HG03354 (cell line): ENCODE results near the gene LTC4S.
"Not testable (repeated sequence)": the region's sequence is repeated elsewhere in the genome, so short reads cannot be mapped to it uniquely, and the experiment has no call there.

ENCODE experiments used
- ATAC-seq: cut with Tn5 transposase; IDR thresholded peaks from one replicate; pipeline ENCODE4 v1.9.1; 2021; ENCODE audit warnings: mild to moderate bottlenecking; ENCODE audit not compliant: unreplicated experiment, poor library complexity, severe bottlenecking

LTC4S gene

GRCh38 chr5:179768326-179769085 lies 25.3 kb upstream of the LTC4S start:
- ATAC-seq: no peak

DNA sequence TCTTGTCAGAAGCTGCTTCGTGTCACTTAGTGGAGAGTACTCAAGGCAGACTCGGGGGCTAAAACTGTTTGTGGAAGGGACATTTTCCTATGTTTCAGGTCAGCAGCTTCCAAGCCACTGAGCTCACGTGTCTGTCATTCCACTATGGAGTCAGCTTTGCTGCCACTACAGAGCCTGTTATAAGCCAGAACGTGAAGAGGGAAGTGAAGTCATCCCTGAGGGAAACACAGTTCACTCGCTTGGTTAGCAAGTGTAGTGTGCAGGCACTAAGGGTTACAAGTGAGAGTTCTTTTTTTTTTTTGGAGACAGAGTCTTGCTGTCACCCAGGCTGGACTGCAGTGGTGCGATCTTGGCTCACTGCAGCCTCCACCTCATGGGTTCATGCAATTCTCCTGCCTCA lies 24.5 kb upstream of the LTC4S start:
- ATAC-seq: no peak

DNA sequence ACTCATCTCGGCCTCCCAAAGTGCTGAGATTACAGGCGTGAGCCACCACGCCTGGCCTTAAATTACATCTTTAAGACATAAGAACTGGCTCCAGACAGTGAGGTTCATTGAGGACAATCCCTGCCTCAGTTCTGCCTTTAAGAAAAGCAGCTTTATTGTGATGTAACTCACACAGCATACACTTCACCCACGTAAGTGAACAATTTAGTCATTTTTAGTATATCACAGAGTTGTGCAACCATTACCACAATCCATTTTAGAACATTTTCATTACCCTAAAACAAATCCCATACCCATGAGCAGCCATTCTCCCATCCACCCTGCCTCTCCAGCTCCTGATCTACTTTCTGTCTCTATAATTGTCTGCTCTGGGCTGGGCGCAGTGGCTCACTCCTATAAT lies 24.0 kb upstream of the LTC4S start:
- no peak for ATAC-seq

- no peak for ATAC-seq
These were observed 22.4 kb upstream of the LTC4S start for GRCh38 chr5:179771311-179771895.

GRCh38 chr5:179772351-179772750 lies 21.4 kb upstream of the LTC4S start:
- ATAC-seq: no peak

- ATAC-seq: no peak
These were observed 20.1 kb upstream of the LTC4S start for GRCh38 chr5:179773686-179774040.

- no peak for ATAC-seq
These were observed 19.3 kb upstream of the LTC4S start for GRCh38 chr5:179774442-179774841.

- ATAC-seq: no peak
These were observed 17.3 kb upstream of the LTC4S start for GRCh38 chr5:179776411-179776938.

DNA sequence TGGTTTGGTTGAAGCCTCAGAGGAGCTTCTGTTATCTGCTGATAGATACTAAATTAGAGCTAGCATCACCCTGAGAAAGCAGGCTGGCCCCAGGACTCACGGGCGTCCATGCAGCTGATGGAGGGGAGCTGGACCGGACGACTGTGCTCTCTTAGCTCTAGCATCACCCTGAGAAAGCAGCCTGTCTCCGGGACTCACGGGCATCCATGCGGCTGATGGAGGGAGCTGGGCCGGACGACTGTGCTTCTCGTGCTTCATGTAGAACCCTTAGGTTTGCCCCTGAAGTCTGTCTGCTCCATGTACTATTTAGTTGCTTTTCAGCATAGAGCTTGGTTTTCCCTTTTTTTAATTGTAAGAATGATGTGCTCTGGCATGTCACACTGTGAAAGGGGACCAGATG lies 16.3 kb upstream of the LTC4S start:
- ATAC-seq: no peak

DNA sequence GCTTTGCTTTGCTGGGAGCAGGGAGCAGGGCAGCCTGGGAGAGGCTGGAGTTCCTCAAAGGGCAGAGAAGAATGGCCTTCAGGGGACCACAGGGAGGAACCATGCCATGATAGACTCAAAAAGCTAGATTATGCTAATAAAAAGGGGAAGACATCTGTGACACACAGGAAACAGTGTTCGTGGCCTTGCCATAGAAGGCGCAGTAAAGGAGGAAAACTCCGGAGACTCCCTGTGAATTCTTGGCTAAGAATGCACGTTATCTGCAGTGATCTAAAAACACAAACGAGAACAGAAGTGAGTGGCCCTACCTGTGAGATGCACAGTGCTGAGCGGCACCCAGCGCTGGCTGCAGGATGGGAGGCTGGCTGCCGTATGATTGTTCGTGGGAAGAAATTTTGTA lies 15.9 kb upstream of the LTC4S start:
- no peak for ATAC-seq

GRCh38 chr5:179778591-179778990 lies 15.2 kb upstream of the LTC4S start:
- no peak for ATAC-seq

GRCh38 chr5:179779826-179780225 lies 14.0 kb upstream of the LTC4S start:
- ATAC-seq: no peak

DNA sequence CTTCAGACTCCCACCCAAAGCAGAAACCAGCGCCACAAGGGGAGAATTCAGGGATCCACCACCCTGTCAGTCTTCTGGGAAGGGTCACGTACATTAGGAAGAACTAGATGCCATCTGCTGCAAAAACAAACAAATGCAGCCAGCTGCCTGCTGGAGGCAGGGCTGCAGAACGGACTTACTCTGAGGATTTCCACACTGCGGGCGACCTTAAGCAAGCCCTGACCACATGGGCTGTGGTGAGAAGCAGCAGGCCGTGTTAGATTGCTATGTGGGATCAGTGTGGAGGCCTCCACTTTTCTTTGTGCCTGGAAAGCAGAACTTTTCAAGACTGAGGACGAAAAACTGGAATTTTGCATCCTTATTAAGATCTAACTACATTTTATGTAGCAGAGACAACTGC lies 13.4 kb upstream of the LTC4S start:
- ATAC-seq: no peak

GRCh38 chr5:179781846-179782245 lies 11.9 kb upstream of the LTC4S start:
- ATAC-seq: no peak

DNA sequence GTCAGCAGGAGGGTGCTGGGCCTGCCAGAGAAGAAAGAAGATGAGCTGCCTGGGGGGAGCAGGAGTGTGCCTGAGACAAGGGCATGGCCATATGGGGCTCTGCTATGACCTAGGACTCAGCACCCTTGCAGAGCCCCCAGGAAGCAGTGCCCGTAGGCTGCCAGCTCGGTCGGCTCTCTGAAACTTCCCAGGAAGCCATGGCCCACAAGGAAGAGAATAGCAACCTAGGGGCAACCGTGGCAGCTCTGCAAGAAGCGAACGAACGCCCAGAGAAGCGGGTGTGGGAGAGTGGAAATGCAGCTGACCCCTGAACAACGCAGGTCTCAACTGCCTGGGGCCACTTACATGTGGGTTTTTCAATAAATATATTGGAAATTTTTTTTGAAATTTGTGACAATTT lies 10.7 kb upstream of the LTC4S start:
- no peak for ATAC-seq

GRCh38 chr5:179786861-179787260 lies 6.9 kb upstream of the LTC4S start:
- ATAC-seq: no peak

DNA sequence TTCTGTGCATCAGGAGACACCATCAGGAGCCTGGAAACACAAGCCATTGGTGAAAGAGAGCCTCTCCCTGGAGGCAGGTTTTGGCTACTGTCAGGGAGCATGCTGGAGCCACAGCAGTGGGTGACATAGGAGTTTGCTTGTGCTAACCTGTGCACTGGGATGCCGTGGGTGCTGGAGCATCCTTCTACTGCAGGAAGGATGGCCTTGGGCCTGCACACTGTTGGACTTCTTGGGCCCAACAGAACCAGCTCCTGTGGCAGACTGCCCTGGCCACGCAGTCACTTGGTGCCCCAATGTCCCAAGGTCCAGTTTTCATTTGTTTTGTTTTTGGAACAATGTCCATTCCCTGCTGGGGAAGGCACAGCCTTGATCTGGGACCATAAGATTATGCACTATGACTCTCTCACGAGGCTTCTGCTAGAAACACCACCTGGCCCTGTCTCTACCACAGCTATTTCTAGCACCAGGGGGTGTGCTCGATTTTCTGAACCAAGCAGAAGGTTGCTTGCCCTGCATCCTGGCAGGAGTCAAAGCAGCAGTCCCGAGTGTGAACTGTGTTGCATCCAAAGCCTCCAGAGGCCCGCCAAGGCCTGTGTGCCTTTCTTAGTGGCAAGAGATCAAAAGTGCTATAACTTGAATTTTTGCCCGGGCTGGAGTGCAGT lies 5.5 kb upstream of the LTC4S start:
- ATAC-seq: no peak

DNA sequence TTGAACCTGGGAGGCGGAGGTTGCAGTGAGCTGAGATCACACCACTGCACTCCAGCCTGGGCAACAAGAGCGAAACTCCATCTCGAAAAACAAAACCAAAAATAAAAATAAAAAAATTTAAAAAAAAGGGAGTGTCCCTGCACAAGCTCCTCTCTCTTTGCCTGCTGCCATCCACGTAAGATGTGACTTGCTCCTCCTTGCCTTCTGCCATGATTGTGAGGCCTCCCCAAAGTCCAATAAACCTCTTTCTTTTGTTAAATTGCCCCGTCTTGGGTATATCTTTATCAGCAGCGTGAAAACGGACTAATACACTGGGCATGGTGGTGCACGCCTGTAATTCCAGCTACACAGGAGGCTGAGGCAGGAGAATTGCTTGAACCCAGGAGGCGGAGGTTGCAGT lies 4.5 kb upstream of the LTC4S start:
- not testable (repeated sequence) for ATAC-seq

DNA sequence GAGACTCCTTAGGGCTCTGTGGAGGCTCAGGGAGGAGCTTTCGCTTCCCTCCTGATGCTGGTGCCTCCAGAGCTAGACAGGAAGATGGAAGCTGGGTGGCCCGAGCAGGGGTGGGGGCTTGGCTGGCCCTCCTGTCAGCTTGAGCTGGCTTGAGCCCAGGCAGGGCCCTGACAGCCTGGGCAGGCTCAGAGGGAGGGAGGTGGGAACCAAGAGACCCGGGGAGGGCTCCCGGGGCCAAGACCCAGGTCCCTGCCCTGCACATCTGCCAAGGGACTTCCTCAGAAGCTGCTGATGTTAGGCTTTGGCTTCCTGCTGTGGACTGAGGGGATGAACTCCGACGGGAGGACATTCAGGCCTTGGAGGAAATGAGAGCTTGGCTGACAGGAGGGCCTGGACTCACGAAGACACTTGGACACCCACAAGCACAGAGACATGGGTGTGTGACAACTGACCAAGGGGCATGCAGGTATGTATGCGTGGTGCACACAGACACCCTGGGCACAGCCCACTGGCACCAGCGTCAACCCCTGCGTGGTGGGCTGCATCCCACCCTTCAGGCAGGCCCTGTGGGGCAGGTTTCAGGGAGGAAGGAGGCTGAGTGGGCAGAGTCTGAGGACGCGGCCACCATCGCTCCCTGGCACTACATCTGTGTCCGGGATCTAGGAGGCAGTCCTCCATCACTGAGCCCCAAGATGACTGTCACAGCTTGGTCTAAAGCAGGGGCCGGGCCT lies 1.7 kb upstream of the LTC4S start:
- no peak for ATAC-seq
